HG03175 (cell line): ENCODE data around the gene GPR42.

Experiments used
- ATAC-seq: cut with Tn5 transposase; IDR thresholded peaks from one replicate; pipeline ENCODE4 v1.9.1; 2021; ENCODE audit warnings: mild to moderate bottlenecking, moderate library complexity; ENCODE audit not compliant: unreplicated experiment

Gene GPR42

GRCh38 chr19:35417713-35418534, 47.1 kb downstream of the GPR42 start:
- no peak for ATAC-seq

- no peak for ATAC-seq
Measured at GRCh38 chr19:35419046-35419445, 48.2 kb downstream of the GPR42 start.

GRCh38 chr19:35419805-35420204, 48.9 kb downstream of the GPR42 start:
- no peak for ATAC-seq

- no peak for ATAC-seq
Measured at GRCh38 chr19:35421362-35421761, 50.5 kb downstream of the GPR42 start.
